Adrenal gland (tissue), 5 donors: ENCODE data around the gene NTPCR.

Experiments used
- CTCF ChIP-seq, 6 experiments: fragments of 450-650 bp in 4 of 6; fragments of 200-600 bp in 2 of 6; sonication (generic) in 1 of 6; IDR thresholded peaks; 1 replicate in 5 of 6; 2 replicates in 1 of 6; pipeline versions ENCODE4 v1.5.1 to v1.8.0; 2016 to 2021; ENCODE audit warnings: antibody characterized with exemption in 6 of 6, mild to moderate bottlenecking in 2 of 6, moderate library complexity in 1 of 6
- POLR2A ChIP-seq, 2 donors: fragments of 450-650 bp; IDR thresholded peaks; one replicate each; pipeline ENCODE4 v1.6.1; 2017; ENCODE audit warnings: antibody characterized with exemption in 2 of 2, mild to moderate bottlenecking in 2 of 2, moderate library complexity in 1 of 2
- donor health status: DM: no; HTN: no; CAD: no.

GRCh38 chr1:232932486-232933425 lies 17.7 kb upstream of the NTPCR start:
- no peak for TF ChIP-seq CTCF (IDR thresholded peaks at IDR 0.05)
- no peak for TF ChIP-seq POLR2A (IDR thresholded peaks at IDR 0.05)
